ENCODE results near the gene NDUFB7. TPM values are rescaled to one million over a fixed set of nuclear protein-coding genes. Genes with fewer than 3 reads are reported as not detected.

Gene NDUFB7
- total RNA-seq, 4 donors from 2014 or later, result 208 to 584 (median 422) TPM

- H3K9me3 ChIP-seq, result no peaks in the 10 kb centered on the region
- H3K27ac ChIP-seq, result peak within 1 kb of the TSS; percentile 72 to 93 (median 91)
- TF ChIP-seq POLR2A (IDR thresholded peaks at IDR 0.05) (peak; percentile 93 to 99), CTCF (IDR thresholded peaks at IDR 0.05) (no peak)
- peak; percentile 100 for DNase-seq
- peak within 1 kb of the TSS; percentile 64 to 76 (median 71) for H3K4me3 ChIP-seq (replicated peaks in 1 of 3)
- H3K4me1 ChIP-seq, result peaks cover 0 to 6% of the 10 kb centered on the region in 2 donors
- 1% methylated on average over 40 to 53 of the region's 59 CpGs for WGBS, 2 donors
- intact Hi-C loops (cut with DNase I), result no loop called here
- H3K36me3 ChIP-seq, result no peaks in the 10 kb centered on the region
- H3K27me3 ChIP-seq, result no peaks in the 10 kb centered on the region
These were observed 42.4 kb downstream of the NDUFB7 start, which contains the start of gene TECR for GRCh38 chr19:14529254-14530004. Gene TECR, plus strand, starts transcription at chr19:14529594. Its CDS starts 103 bp downstream, at chr19:14529697.

GRCh38 chr19:14528419-14529253 lies 43.2 kb downstream of the NDUFB7 start:
- no peaks in the 10 kb centered on the region for H3K27me3 ChIP-seq
- TF ChIP-seq CTCF (IDR thresholded peaks at IDR 0.05) (no peak), POLR2A (IDR thresholded peaks at IDR 0.05) (no peak)
- peaks cover 0 to 6% of the 10 kb centered on the region in 2 donors for H3K4me1 ChIP-seq
- intact Hi-C loops (cut with DNase I), result no loop called here
- H3K36me3 ChIP-seq, result no peaks in the 10 kb centered on the region
- WGBS, 2 donors, result 38 to 39% methylated on average over 39 of the region's 39 CpGs
- no peaks in the 10 kb centered on the region for H3K9me3 ChIP-seq
- peak overlapping the region in 2 of 3 donors; percentile 35 to 73 for H3K27ac ChIP-seq
- peak overlapping the region; percentile 9 to 64 (median 35) for H3K4me3 ChIP-seq (replicated peaks in 1 of 3)
- peak in 1 of 2 donors; percentile 36 for DNase-seq

GRCh38 chr19:14526423-14526822 lies 45.4 kb downstream of the NDUFB7 start:
- Histone ChIP-seq H3K4me3 (replicated peaks in 1 of 3) (no peak overlapping the region), H3K4me1 (peaks cover 0 to 6% of the 10 kb centered on the region in 2 donors), H3K36me3 (no peaks in the 10 kb centered on the region), H3K9me3 (no peaks in the 10 kb centered on the region), H3K27ac (no peak overlapping the region), H3K27me3 (no peaks in the 10 kb centered on the region)
- DNase-seq, result no peak
- intact Hi-C loops (cut with DNase I), result no loop called here
- TF ChIP-seq CTCF (IDR thresholded peaks at IDR 0.05) (no peak), POLR2A (IDR thresholded peaks at IDR 0.05) (no peak)
- WGBS, 2 donors, result 81 to 82% methylated on average over 4 of the region's 4 CpGs

- H3K36me3 ChIP-seq, result no peaks in the 10 kb centered on the region
- no peak overlapping the region for H3K4me3 ChIP-seq (replicated peaks in 1 of 3)
- H3K27me3 ChIP-seq, result no peaks in the 10 kb centered on the region
- intact Hi-C loops (cut with DNase I), result no loop called here
- H3K9me3 ChIP-seq, result no peaks in the 10 kb centered on the region
- WGBS, 2 donors, result 64 to 66% methylated on average over 6 of the region's 6 CpGs
- DNase-seq, result no peak
- H3K4me1 ChIP-seq, result peaks cover 0 to 4% of the 10 kb centered on the region in 2 donors
- TF ChIP-seq POLR2A (IDR thresholded peaks at IDR 0.05) (no peak), CTCF (IDR thresholded peaks at IDR 0.05) (no peak)
- no peak overlapping the region for H3K27ac ChIP-seq
These were observed 46.1 kb downstream of the NDUFB7 start for GRCh38 chr19:14525729-14526128.

All from thyroid gland (tissue), 4 donors.